Uterus (tissue), 2 donors: ENCODE measurements around the gene KIAA1549.

Experiments used
- POLR2A ChIP-seq, 2 donors: fragments of 450-650 bp; IDR thresholded peaks; one replicate each; pipeline ENCODE4 v1.6.1; 2016; ENCODE audit warnings: antibody characterized with exemption in 2 of 2, mild to moderate bottlenecking in 1 of 2, moderate library complexity in 1 of 2
- TF ChIP-seq, protein P1 (sequence below), 4 experiments: fragments of 200-600 bp in 2 of 4; fragments of 450-650 bp in 2 of 4; sonication (generic) in 2 of 4; IDR thresholded peaks; one replicate each; pipeline ENCODE4 v1.5.1; 2016 to 2019; ENCODE audit warnings: antibody characterized with exemption in 4 of 4, mild to moderate bottlenecking in 2 of 4, moderate library complexity in 1 of 4

- no peak for TF ChIP-seq POLR2A (IDR thresholded peaks at IDR 0.05)
- TF ChIP-seq, protein P1, sequence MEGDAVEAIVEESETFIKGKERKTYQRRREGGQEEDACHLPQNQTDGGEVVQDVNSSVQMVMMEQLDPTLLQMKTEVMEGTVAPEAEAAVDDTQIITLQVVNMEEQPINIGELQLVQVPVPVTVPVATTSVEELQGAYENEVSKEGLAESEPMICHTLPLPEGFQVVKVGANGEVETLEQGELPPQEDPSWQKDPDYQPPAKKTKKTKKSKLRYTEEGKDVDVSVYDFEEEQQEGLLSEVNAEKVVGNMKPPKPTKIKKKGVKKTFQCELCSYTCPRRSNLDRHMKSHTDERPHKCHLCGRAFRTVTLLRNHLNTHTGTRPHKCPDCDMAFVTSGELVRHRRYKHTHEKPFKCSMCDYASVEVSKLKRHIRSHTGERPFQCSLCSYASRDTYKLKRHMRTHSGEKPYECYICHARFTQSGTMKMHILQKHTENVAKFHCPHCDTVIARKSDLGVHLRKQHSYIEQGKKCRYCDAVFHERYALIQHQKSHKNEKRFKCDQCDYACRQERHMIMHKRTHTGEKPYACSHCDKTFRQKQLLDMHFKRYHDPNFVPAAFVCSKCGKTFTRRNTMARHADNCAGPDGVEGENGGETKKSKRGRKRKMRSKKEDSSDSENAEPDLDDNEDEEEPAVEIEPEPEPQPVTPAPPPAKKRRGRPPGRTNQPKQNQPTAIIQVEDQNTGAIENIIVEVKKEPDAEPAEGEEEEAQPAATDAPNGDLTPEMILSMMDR (IDR thresholded peaks at IDR 0.05), result no peak
Observed at GRCh38 chr7:138952791-138953190, 28.4 kb downstream of the KIAA1549 start.
